Occipital lobe (tissue), 2 donors: ENCODE measurements around the gene HSH2D. TPM values are rescaled to one million over a fixed set of nuclear protein-coding genes. Genes with fewer than 3 reads are reported as not detected.
"Not testable (repeated sequence)": the region's sequence is repeated elsewhere in the genome, so short reads cannot be mapped to it uniquely, and the experiment has no call there.

Source experiments
- DNase-seq: peaks from one replicate; lab custom pipeline; 2025; lab: John Stamatoyannopoulos, UW
- total RNA-seq: library from RNA; depleted of rRNA; stranded (reverse); fragments of >200 nt; gene quantifications from one replicate; pipeline ENCODE4 v1.2.3, GENCODE V29; 2014

HSH2D gene
- total RNA-seq, 1 donor from 2014 or later = not detected

- DNase-seq = not testable (repeated sequence)
Measured at GRCh38 chr19:16119075-16119857, 24.2 kb upstream of the HSH2D start.

GRCh38 chr19:16121141-16121540 is 22.3 kb upstream of the HSH2D start:
- no peak for DNase-seq

- DNase-seq = no peak
Measured at GRCh38 chr19:16121967-16122366, 21.5 kb upstream of the HSH2D start.

GRCh38 chr19:16124953-16125352 is 18.5 kb upstream of the HSH2D start:
- no peak for DNase-seq

DNA sequence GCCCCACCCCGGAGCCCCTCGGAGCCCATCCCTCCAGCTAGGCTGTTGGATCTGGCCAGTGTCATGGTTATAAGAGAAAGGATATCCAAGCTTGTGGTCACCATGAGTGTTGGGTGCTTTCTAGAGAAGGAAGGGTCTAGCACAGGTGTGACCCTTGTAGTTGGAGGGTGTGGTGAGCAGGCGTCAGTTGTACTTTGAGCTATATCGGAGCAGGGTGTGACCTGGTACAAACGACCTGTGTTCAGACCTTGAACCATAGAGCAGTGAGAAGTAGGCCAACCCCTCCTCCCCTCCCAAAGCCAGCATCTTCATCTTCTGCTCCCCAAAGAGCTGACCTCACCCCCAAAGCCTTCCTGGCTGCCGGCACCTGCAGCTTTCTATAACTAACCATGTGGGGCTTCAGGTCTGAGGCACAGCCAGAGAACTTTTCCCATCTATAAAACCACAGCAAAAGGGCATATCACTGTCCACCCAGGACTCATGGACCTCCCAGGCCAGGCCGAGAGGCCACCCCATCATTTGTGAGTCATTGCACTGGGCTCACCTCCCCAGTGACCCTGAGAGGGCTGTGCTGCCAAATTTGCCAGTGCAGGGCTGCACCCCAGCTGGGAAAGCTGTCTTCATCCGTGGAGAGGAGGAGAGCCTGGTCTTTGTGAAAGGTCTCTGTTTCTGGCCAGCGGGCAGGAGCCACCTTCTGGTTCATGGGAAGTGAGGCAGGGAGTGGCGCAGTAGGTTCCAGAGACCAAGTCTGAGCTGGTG is 17.6 kb upstream of the HSH2D start:
- DNase-seq = no peak

GRCh38 chr19:16127080-16127479 is 16.4 kb upstream of the HSH2D start:
- DNase-seq = no peak

- DNase-seq = no peak
Measured at GRCh38 chr19:16127776-16128371, 15.6 kb upstream of the HSH2D start.

DNA sequence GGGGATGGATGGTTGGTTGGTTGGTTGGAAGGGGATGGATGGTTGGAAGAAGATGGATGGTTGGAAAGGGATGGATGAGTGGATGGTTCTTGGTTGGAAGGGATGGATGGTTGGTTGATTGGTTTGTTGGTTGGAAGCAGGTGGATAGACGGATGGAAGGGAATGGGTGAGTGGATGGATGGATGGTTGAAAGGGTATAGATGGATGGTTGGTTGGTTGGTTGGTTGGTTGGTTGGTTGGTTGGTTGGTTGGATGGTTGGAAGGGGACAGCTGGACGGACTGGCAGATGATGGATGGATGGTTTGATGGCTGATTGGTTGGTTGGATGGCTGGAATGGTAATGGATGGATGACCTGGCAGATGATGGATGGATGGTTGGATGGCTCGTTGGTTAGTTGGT is 11.8 kb upstream of the HSH2D start:
- no peak for DNase-seq

DNA sequence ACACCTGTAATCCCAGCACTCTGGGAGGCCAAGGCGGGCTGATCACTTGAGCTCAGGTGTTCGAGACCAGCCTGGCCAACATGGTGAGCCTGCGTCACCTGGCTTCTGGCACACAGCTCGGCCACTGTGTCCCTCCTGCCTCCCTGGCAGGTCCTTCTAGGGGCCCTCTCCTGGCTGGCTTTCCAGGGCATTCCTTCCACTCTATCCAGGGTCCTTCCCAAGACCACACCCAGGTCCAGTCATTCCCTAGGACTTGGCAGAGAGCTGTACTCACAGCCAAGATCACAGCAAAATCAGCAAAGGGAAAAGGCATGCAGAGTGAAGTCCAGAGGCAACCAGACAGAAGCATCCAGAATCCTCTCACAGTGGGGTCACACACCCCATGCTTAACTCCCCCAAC is 9.7 kb upstream of the HSH2D start:
- DNase-seq = no peak

DNA sequence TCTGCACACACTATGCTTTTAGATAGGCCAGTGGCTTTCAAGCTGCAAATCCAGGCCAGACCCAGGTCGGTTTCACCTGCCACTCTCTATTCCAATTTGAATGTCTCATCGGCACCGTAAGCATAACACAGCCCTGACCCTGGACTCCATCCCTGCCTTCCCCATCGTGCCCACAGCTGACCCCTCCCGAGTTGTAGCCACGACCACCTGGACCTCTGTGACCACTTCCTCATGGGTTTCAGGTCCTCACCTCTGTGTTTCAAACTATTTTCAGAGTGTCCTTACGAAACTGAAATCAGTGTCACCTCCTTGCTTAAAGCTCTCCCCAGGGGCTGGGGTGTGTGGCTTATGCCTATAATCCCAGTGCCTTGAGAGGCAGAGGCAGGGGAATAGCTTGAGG is 9.0 kb upstream of the HSH2D start:
- DNase-seq = no peak

GRCh38 chr19:16135430-16136127 is 7.9 kb upstream of the HSH2D start:
- no peak for DNase-seq

- DNase-seq = no peak
Measured at GRCh38 chr19:16136185-16136999, 7.1 kb upstream of the HSH2D start.

DNA sequence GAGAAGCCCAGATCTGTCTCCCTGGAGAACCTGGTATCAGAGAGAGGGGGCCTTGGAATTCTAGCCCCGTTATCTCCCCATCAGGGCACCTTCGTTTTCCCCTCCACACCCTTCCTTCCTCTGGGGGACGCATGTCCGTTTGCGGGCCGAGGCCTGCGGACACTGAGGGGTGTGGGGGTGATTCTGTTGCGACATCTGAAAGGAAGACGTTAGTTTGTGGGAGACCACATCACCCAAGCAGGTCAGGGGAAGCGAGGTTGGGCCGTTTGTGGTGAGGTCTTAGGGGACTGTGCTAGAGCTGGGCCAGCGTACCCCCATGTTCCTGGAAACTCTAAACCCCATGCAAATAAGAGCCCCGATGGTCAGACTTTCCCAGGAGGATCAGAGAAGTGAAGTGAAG is 3.7 kb upstream of the HSH2D start:
- DNase-seq = no peak

DNA sequence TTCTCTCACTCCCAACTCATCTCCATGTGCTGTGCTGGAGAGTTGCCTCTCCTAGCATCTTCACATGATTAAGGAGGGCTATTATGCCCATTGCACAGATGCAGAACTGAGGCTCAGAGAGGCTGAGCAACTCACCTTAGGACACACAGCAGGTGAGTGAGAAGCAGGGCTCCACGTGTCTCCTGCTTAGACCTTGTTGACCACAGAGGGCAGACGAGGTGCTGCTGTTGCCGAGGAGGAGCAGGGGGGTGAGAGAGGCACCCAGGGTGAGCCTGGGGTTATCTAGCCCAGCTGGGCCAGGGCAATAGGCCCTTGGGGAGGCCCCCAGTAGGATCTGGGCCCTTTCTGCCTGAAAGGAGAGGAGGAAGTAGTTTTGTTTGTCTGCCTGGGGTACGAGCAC is 2.4 kb upstream of the HSH2D start:
- no peak for DNase-seq

- DNase-seq = no peak
Measured at GRCh38 chr19:16142032-16142580, 1.4 kb upstream of the HSH2D start.

DNA sequence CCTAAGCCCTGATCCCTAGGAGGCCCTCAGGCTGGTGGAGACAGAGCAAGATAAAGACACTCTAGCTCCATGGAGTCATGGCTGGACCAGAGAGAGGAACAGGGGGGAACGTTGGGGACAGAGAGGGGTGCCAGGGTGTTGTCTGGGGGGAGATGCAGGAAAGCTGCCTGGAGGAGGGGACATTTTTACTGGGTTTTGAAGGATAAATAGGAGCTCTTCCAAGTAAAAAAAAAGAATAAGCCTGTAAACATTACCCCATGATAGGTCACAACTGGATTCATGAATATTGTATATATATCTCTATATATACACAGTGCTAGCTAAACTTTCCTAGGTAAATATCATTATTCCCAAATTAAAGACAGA is 714 bp downstream of the HSH2D start:
- no peak for DNase-seq

DNA sequence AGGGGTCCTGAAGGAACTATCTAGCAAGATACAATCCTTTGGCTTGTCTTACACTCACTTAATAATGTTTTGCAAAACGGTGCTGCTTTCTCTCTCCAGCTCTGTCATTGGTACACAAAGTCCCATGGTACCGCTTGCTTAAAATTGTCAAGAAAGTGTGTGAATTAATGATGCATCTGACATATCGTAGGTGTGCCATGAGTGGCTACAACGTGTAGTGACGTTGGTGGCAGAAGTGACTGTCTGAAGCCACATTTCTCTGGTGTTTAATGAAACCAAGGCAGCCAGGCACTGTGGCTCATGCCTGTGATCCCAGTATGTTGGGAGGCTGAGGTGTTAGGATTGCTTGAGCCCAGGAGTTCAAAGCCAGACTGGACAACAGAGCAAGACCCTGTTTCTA is 2.6 kb downstream of the HSH2D start:
- no peak for DNase-seq

- DNase-seq = no peak
Measured at GRCh38 chr19:16148443-16149229, 5.2 kb downstream of the HSH2D start.

DNA sequence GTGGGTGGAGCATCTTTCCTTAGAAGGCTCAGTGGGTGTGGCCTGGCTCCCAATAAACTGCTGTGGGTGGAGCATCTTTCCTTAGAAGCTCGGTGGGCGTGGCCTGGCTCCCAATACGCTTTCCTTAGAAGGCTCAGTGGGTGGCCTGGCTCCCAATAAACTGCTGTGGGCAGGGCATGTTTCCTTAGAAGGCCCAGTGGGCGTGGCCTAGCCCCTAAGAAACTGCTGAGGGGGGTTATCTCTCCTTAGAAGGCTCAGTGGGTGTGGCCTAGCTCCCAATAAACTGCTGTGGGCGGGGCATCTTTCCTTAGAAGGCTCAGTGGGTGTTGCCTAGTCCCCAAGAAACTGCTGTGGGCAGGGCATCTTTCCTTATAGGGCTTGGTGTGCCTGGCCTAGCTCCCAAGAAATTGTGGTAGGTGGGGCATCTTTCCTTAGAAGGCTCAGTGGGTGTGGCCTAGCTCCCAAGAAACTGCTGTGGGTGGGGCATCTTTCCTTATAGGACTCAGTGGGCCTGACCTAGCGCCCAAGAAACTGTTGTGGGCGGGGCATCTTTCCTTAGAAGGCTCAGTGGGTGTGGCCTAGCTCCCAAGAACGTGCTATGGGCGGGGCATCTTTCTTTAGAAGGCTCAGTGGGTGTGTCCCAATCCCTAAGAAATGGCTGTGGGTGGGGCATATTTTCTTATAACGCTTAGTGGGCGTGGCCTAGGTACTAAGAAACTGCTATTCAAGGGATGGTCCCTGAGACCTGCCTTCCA is 10.3 kb downstream of the HSH2D start:
- no peak for DNase-seq
